Memory B cell (primary cell): ENCODE results near the gene LCA5L.

Experiments used
- ATAC-seq: fragments of 150-1000 bp; cut with Tn5 transposase; 2 replicates; pipeline ENCODE4 v1.10.0; 2021; ENCODE audit warnings: low read depth, mild to moderate bottlenecking, moderate library complexity
- DNase-seq, 2 donors: peaks; one replicate each; pipeline ENCODE4 v3.0.0; 2022; ENCODE audit warnings: low spot score in 2 of 2
- H3K27ac Mint-ChIP-seq: one replicate; pipeline ENCODE4 v1.8.0; 2022; ENCODE audit warnings: mild to moderate bottlenecking, moderate library complexity, mixed read lengths
- H3K27me3 Mint-ChIP-seq: one replicate; pipeline ENCODE4 v1.8.0; 2022; ENCODE audit warnings: mixed read lengths
- H3K36me3 Mint-ChIP-seq: one replicate; pipeline ENCODE4 v1.8.0; 2022; ENCODE audit warnings: mild to moderate bottlenecking, mixed read lengths
- H3K4me1 Mint-ChIP-seq: one replicate; pipeline ENCODE4 v1.8.0; 2022; ENCODE audit warnings: mixed read lengths
- H3K4me3 Mint-ChIP-seq: one replicate; pipeline ENCODE4 v1.8.0; 2022; ENCODE audit warnings: mild to moderate bottlenecking, moderate library complexity, mixed read lengths
- H3K9me3 Mint-ChIP-seq: one replicate; pipeline ENCODE4 v1.8.0; 2022; ENCODE audit warnings: mixed read lengths

LCA5L gene

GRCh38 chr21:39367783-39368182 lies 77.8 kb downstream of the LCA5L start:
- H3K4me3 Mint-ChIP-seq: no peak overlapping the region
- H3K27ac Mint-ChIP-seq: no peak overlapping the region
- peaks cover 2% of the 10 kb centered on the region for H3K27me3 Mint-ChIP-seq
- H3K36me3 Mint-ChIP-seq: peaks cover 2% of the 10 kb centered on the region
- ATAC-seq (no peak), DNase-seq (no peak)
- no peaks in the 10 kb centered on the region for H3K9me3 Mint-ChIP-seq
- peaks cover 5% of the 10 kb centered on the region for H3K4me1 Mint-ChIP-seq

- peaks cover 2% of the 10 kb centered on the region for H3K36me3 Mint-ChIP-seq
- H3K9me3 Mint-ChIP-seq: no peaks in the 10 kb centered on the region
- ATAC-seq: no peak
- peaks cover 8% of the 10 kb centered on the region for H3K4me1 Mint-ChIP-seq
- peaks cover 11% of the 10 kb centered on the region for H3K27me3 Mint-ChIP-seq
- H3K27ac Mint-ChIP-seq: no peak overlapping the region
- H3K4me3 Mint-ChIP-seq: no peak overlapping the region
- no peak for DNase-seq
Observed at GRCh38 chr21:39366563-39366962, 79.0 kb downstream of the LCA5L start.

- Mint-ChIP-seq H3K36me3 (peaks cover 2% of the 10 kb centered on the region), H3K4me1 (peaks cover 3% of the 10 kb centered on the region), H3K27me3 (peaks cover 15% of the 10 kb centered on the region), H3K9me3 (no peaks in the 10 kb centered on the region), H3K27ac (no peak overlapping the region), H3K4me3 (no peak overlapping the region)
- ATAC-seq (no peak), DNase-seq (no peak)
Observed at GRCh38 chr21:39364949-39365348, 80.6 kb downstream of the LCA5L start.

- Mint-ChIP-seq H3K36me3 (peaks cover 2% of the 10 kb centered on the region), H3K27ac (no peak overlapping the region), H3K4me3 (no peak overlapping the region), H3K4me1 (peaks cover 3% of the 10 kb centered on the region), H3K27me3 (peaks cover 15% of the 10 kb centered on the region), H3K9me3 (no peaks in the 10 kb centered on the region)
- DNase-seq: no peak
- ATAC-seq: no peak
Observed at GRCh38 chr21:39363607-39364555, 81.7 kb downstream of the LCA5L start.

GRCh38 chr21:39362733-39363132 lies 82.8 kb downstream of the LCA5L start:
- Mint-ChIP-seq H3K36me3 (peaks cover 2% of the 10 kb centered on the region), H3K9me3 (no peaks in the 10 kb centered on the region), H3K4me1 (peaks cover 3% of the 10 kb centered on the region), H3K27me3 (peaks cover 14% of the 10 kb centered on the region), H3K27ac (no peak overlapping the region), H3K4me3 (no peak overlapping the region)
- DNase-seq (no peak), ATAC-seq (no peak)

GRCh38 chr21:39359382-39359781 lies 86.2 kb downstream of the LCA5L start:
- H3K9me3 Mint-ChIP-seq: no peaks in the 10 kb centered on the region
- H3K4me1 Mint-ChIP-seq: peaks cover 3% of the 10 kb centered on the region
- DNase-seq: no peak
- H3K27me3 Mint-ChIP-seq: peaks cover 15% of the 10 kb centered on the region
- no peak overlapping the region for H3K27ac Mint-ChIP-seq
- no peaks in the 10 kb centered on the region for H3K36me3 Mint-ChIP-seq
- H3K4me3 Mint-ChIP-seq: no peak overlapping the region
- ATAC-seq: no peak
